A549 (cell line): Measurements from ENCODE around the gene FAM89A. TPM values are rescaled to one million over a fixed set of nuclear protein-coding genes. Genes with fewer than 3 reads are reported as not detected.
"Not testable (repeated sequence)": the region's sequence is repeated elsewhere in the genome, so short reads cannot be mapped to it uniquely, and the experiment has no call there.

Source experiments
- ATAC-seq, 2 experiments: fragments of 200-7000 bp in 1 of 2; fragments of >200 bp in 1 of 2; cut with Nextera tagmentation in 1 of 2; cut with Tn5 transposase in 1 of 2; 3 replicates each; pipeline versions ENCODE4 v1.8.0 to v1.9.1; 2018 to 2020; ENCODE audit warnings: mild to moderate bottlenecking in 1 of 2, moderate library complexity in 1 of 2
- CTCF ChIA-PET: fragments of 300-600 bp; sonication (Branson Sonifier 250); formaldehyde crosslinking; extraction: SDS; loops from one replicate; lab custom pipeline; 2021; ENCODE audit warnings: antibody characterized with exemption, inconsistent platforms; lab: Yijun Ruan, JAX
- POLR2A ChIA-PET: fragments of 350-600 bp; formaldehyde crosslinking; extraction: SDS; loops from one replicate; lab custom pipeline; 2021; ENCODE audit warnings: antibody characterized with exemption, inconsistent platforms; lab: Yijun Ruan, JAX
- DNase-seq, 2 experiments: peaks; one replicate each; pipeline versions ENCODE4 v3.0.0 to v3.0.0-alpha.2; 2011 to 2016; ENCODE audit warnings: low read depth in 1 of 2, low spot score in 1 of 2
- FAIRE-seq: peaks from 2 replicates; lab custom pipeline; 2011; peaks lifted over from hg19 to GRCh38; lab: Jason Lieb, UNC
- H3K27ac ChIP-seq, 2 experiments: fragments of >200 bp; sonication (Bioruptor Twin); formaldehyde crosslinking; 3 replicates each; pipeline ENCODE4 v1.5.1; 2016 to 2017
- H3K4me1 ChIP-seq: fragments of >200 bp; sonication (Bioruptor Twin); formaldehyde crosslinking; 3 replicates; pipeline ENCODE4 v1.6.1; 2016
- H3K4me2 ChIP-seq: fragments of >200 bp; sonication (Bioruptor Twin); formaldehyde crosslinking; 3 replicates; pipeline ENCODE4 v1.6.1; 2016
- H3K4me3 ChIP-seq: fragments of >200 bp; sonication (Bioruptor Twin); formaldehyde crosslinking; 3 replicates; pipeline ENCODE4 v1.5.1; 2016
- H3K9me3 ChIP-seq: fragments of >200 bp; sonication (Bioruptor Twin); formaldehyde crosslinking; 3 replicates; pipeline ENCODE4 v1.6.1; 2016
- ATOH8 ChIP-seq: fragments of 250-450 bp; sonication (Bioruptor Pico); IDR thresholded peaks from 2 replicates; pipeline ENCODE4 v1.5.0; 2020; ENCODE audit warnings: low read depth, mild to moderate bottlenecking, moderate library complexity
- CBX8 ChIP-seq: fragments of 200-600 bp; sonication (generic); IDR thresholded peaks from 2 replicates; pipeline ENCODE4 v1.6.1; 2016
- CEBPB ChIP-seq, 2 experiments: fragments of >200 bp in 1 of 2; sonication (Bioruptor Twin) in 1 of 2; formaldehyde crosslinking in 1 of 2; IDR thresholded peaks; 2 replicates each; pipeline ENCODE4 v1.6.1; 2012 to 2016
- CHD2 ChIP-seq: fragments of 150-350 bp; IDR thresholded peaks from 2 replicates; pipeline ENCODE4 v1.6.1; 2014; ENCODE audit warnings: low read length; ENCODE audit not compliant: partially characterized antibody
- CHD4 ChIP-seq: fragments of 200-600 bp; sonication (generic); IDR thresholded peaks from 2 replicates; pipeline ENCODE4 v1.6.1; 2016; ENCODE audit warnings: antibody characterized with exemption, mild to moderate bottlenecking, borderline replicate concordance
- E2F6 ChIP-seq: IDR thresholded peaks from 2 replicates; pipeline ENCODE4 v1.6.1; 2012; ENCODE audit warnings: low read depth, borderline replicate concordance
- HES2 ChIP-seq: fragments of >200 bp; sonication (Bioruptor Twin); formaldehyde crosslinking; IDR thresholded peaks from 2 replicates; pipeline ENCODE4 v1.6.1; 2016
- HEYL ChIP-seq: fragments of 250-450 bp; sonication (Bioruptor Pico); IDR thresholded peaks from 2 replicates; pipeline ENCODE4 v1.8.0; 2021; ENCODE audit warnings: mild to moderate bottlenecking, moderate library complexity
- HOXB5 ChIP-seq: fragments of 250-450 bp; sonication (Bioruptor Pico); IDR thresholded peaks from 2 replicates; pipeline ENCODE4 v1.5.0; 2020; ENCODE audit warnings: mild to moderate bottlenecking, moderate library complexity
- JUNB ChIP-seq: fragments of >200 bp; sonication (Bioruptor Twin); formaldehyde crosslinking; IDR thresholded peaks from 2 replicates; pipeline ENCODE4 v1.6.1; 2016
- MAX ChIP-seq: IDR thresholded peaks from 2 replicates; pipeline ENCODE4 v1.6.1; 2012
- MAZ ChIP-seq: fragments of 150-350 bp; IDR thresholded peaks from 2 replicates; pipeline ENCODE4 v1.6.1; 2014; ENCODE audit warnings: antibody characterized with exemption, low read depth, low read length, borderline replicate concordance
- MYC ChIP-seq: IDR thresholded peaks from 2 replicates; pipeline ENCODE4 v1.6.1; 2012; ENCODE audit warnings: mild to moderate bottlenecking, inconsistent platforms, low read length, improper control_type of control experiment, borderline replicate concordance
- NFE2L2 ChIP-seq: fragments of 150-350 bp; conservative IDR thresholded peaks from 2 replicates; pipeline ENCODE4 v1.6.1; 2014; ENCODE audit warnings: low read length
- PHF8 ChIP-seq: fragments of 200-600 bp; sonication (generic); IDR thresholded peaks from 2 replicates; pipeline ENCODE4 v1.6.1; 2016; ENCODE audit warnings: low read depth, mild to moderate bottlenecking, antibody characterized with exemption, moderate library complexity, borderline replicate concordance
- POLR2A ChIP-seq: IDR thresholded peaks from 2 replicates; pipeline ENCODE4 v1.6.1; 2012; ENCODE audit warnings: mild to moderate bottlenecking, low read length
- REST ChIP-seq: fragments of 200-600 bp; sonication (generic); IDR thresholded peaks from 2 replicates; pipeline ENCODE4 v1.6.1; 2016; ENCODE audit warnings: antibody characterized with exemption, mild to moderate bottlenecking, moderate library complexity
- RFX5 ChIP-seq: fragments of 450-650 bp; IDR thresholded peaks from 2 replicates; pipeline ENCODE4 v1.7.1; 2014; ENCODE audit warnings: antibody characterized with exemption, mild to moderate bottlenecking, moderate library complexity
- TP53 ChIP-seq: fragments of 250-450 bp; sonication (Bioruptor Pico); IDR thresholded peaks from 2 replicates; pipeline ENCODE4 v1.5.0; 2021; ENCODE audit warnings: mild to moderate bottlenecking, moderate library complexity
- ZC3H11A ChIP-seq: fragments of 450-650 bp; IDR thresholded peaks from 2 replicates; pipeline ENCODE4 v1.6.1; 2014; ENCODE audit warnings: antibody characterized with exemption, mild to moderate bottlenecking
- ZSCAN20 ChIP-seq: fragments of 250-450 bp; sonication (Bioruptor Pico); IDR thresholded peaks from 2 replicates; pipeline ENCODE4 v1.8.0; 2022; ENCODE audit warnings: mild to moderate bottlenecking, moderate library complexity
- WGBS: methylation state at CpG from one replicate; pipeline ENCODE4 v1.1.6; 2017; ENCODE audit errors: missing lambda C conversion rate; 5-methylcytosine and 5-hydroxymethylcytosine counted together
- polyA plus RNA-seq, 4 experiments: library from polyadenylated mRNA; depleted of rRNA in 3 of 4; stranded (reverse); fragments of >200 nt; fragmentation: RNase III in 1 of 4; extraction: RNeasy Plus Mini Kit Qiagen cat#74134 plus additional on column Dnase treatment in 1 of 4; gene quantifications; 2 replicates in 3 of 4; 3 replicates in 1 of 4; pipeline ENCODE4 v1.2.3, GENCODE V29; 2011 to 2017

FAM89A gene
- polyA plus RNA-seq, 2 of the 4 experiments (the other 2 are of a cell fraction), result 13.3 to 25.3 TPM

GRCh38 chr1:231029841-231030240 is 10.2 kb downstream of the FAM89A start:
- ATAC-seq (no peak), DNase-seq (no peak), FAIRE-seq (no peak)
- H3K9me3 ChIP-seq, result no peaks in the 10 kb centered on the region
- no peaks in the 10 kb centered on the region for H3K4me1 ChIP-seq
- no peak overlapping the region for H3K4me3 ChIP-seq
- H3K4me2 ChIP-seq, result no peak overlapping the region
- ChIA-PET POLR2A (no interaction called here), CTCF (no interaction called here)
- 92% methylated on average over 6 of the region's 6 CpGs for WGBS
- no peak for TF ChIP-seq ZC3H11A
- TF ChIP-seq E2F6, result no peak
- TF ChIP-seq JUNB, result no peak
- no peak for TF ChIP-seq PHF8
- TF ChIP-seq RFX5, result no peak
- no peak for TF ChIP-seq POLR2A
- no peak for TF ChIP-seq HOXB5 (CRISPR knock-in tag)
- no peak for TF ChIP-seq MAX
- no peak for TF ChIP-seq NFE2L2
- no peak for TF ChIP-seq CBX8
- no peak for TF ChIP-seq CHD2
- no peak overlapping the region for H3K27ac ChIP-seq

- H3K4me2 ChIP-seq, DNase-seq, H3K4me3 ChIP-seq, POLR2A ChIA-PET, ATAC-seq, H3K4me1 ChIP-seq, H3K9me3 ChIP-seq, FAIRE-seq, H3K27ac ChIP-seq: not testable (repeated sequence)
- CTCF ChIA-PET, result interaction anchor here (1.2 kb wide), 1 partner anchor 10 kb away, joined by 4 read pairs; no protein-coding TSS in a partner anchor
- WGBS, result 80% methylated on average over 4 of the region's 4 CpGs
These were observed 10.8 kb downstream of the FAM89A start for GRCh38 chr1:231029247-231029646.

- H3K4me1 ChIP-seq, result no peaks in the 10 kb centered on the region
- no peak for ATAC-seq
- POLR2A ChIA-PET, result no interaction called here
- TF ChIP-seq HEYL (CRISPR knock-in tag) (no peak), TP53 (CRISPR knock-in tag) (no peak), MAZ (no peak), MYC (no peak), PHF8 (no peak), REST (no peak), CEBPB (IDR thresholded peaks at IDR 0.05) (no peak), ATOH8 (CRISPR knock-in tag) (no peak), CHD4 (no peak), HES2 (no peak), ZSCAN20 (CRISPR knock-in tag) (no peak)
- CTCF ChIA-PET, result interaction anchor here (0.7 to 1.2 kb wide), 2 partner anchors 10 to 114 kb away, joined by 3 to 4 read pairs; no protein-coding TSS in a partner anchor
- H3K27ac ChIP-seq, result no peak overlapping the region
- no peak overlapping the region for H3K4me3 ChIP-seq
- no peaks in the 10 kb centered on the region for H3K9me3 ChIP-seq
- 95% methylated on average over 7 of the region's 7 CpGs for WGBS
- no peak for DNase-seq
- no peak for FAIRE-seq
- H3K4me2 ChIP-seq, result no peak overlapping the region
These were observed 11.4 kb downstream of the FAM89A start for GRCh38 chr1:231028682-231029081.
